A673 (cell line): ENCODE measurements around the gene PHF12. TPM values are rescaled to one million over a fixed set of nuclear protein-coding genes. Genes with fewer than 3 reads are reported as not detected.
A peak's percentile ranks its signal among the peaks of the same experiment; 100 is the strongest.

Source experiments
- BruUV-seq: library from RNA; stranded (reverse); fragments of 400-500 nt; replicated peaks from 2 replicates; lab custom pipeline; 2021; lab: Mats Ljungman, UMichigan
- CTCF ChIA-PET: fragments of 300-600 bp; sonication (Branson Sonifier 250); formaldehyde crosslinking; loops from one replicate; lab custom pipeline; 2022; ENCODE audit warnings: antibody characterized with exemption; lab: Charles Lee
- POLR2A ChIA-PET: fragments of 300-600 bp; sonication (Branson Sonifier 250); formaldehyde crosslinking; loops from one replicate; lab custom pipeline; 2022; ENCODE audit warnings: antibody characterized with exemption; ENCODE audit not compliant: low non-redundant PET; lab: Charles Lee
- DNase-seq: peaks from one replicate; pipeline ENCODE4 v3.0.0-alpha.2; 2015; ENCODE audit warnings: low spot score
- H3K27ac ChIP-seq: fragments of 200-600 bp; sonication (generic); 2 replicates; pipeline ENCODE4 v1.5.1; 2016; ENCODE audit warnings: mixed run types, low read depth, mild to moderate bottlenecking, mixed read lengths, antibody characterized with exemption, low read length; ENCODE audit not compliant: poor library complexity, severe bottlenecking
- H3K27me3 ChIP-seq: fragments of 200-600 bp; sonication (generic); replicated peaks from 2 replicates; pipeline ENCODE4 v1.6.1; 2017; ENCODE audit warnings: mixed run types, low read depth, mild to moderate bottlenecking, mixed read lengths, antibody characterized with exemption, low read length; ENCODE audit not compliant: insufficient read depth, poor library complexity
- H3K36me3 ChIP-seq: fragments of 200-600 bp; sonication (generic); 2 replicates; pipeline ENCODE4 v1.6.1; 2016; ENCODE audit warnings: mixed run types, mild to moderate bottlenecking, mixed read lengths, antibody characterized with exemption, low read length; ENCODE audit not compliant: insufficient read depth, poor library complexity, severe bottlenecking
- H3K4me1 ChIP-seq: fragments of 200-600 bp; sonication (generic); 2 replicates; pipeline ENCODE4 v1.6.1; 2017; ENCODE audit warnings: mixed run types, mild to moderate bottlenecking, mixed read lengths, antibody characterized with exemption, low read length; ENCODE audit not compliant: insufficient read depth, poor library complexity, severe bottlenecking
- H3K4me3 ChIP-seq: fragments of 200-600 bp; sonication (generic); 2 replicates; pipeline ENCODE4 v1.5.1; 2016; ENCODE audit warnings: low read depth, mixed run types, mild to moderate bottlenecking, mixed read lengths, low read length; ENCODE audit not compliant: poor library complexity, severe bottlenecking
- H3K9me3 ChIP-seq: fragments of 200-600 bp; sonication (generic); 2 replicates; pipeline ENCODE4 v1.6.1; 2016; ENCODE audit warnings: mixed run types, low read depth, mild to moderate bottlenecking, mixed read lengths, antibody characterized with exemption, low read length; ENCODE audit not compliant: poor library complexity, severe bottlenecking
- EZH2 ChIP-seq: fragments of 200-600 bp; sonication (generic); IDR thresholded peaks from 2 replicates; pipeline ENCODE4 v1.6.1; 2017; ENCODE audit warnings: borderline replicate concordance, low read depth, mild to moderate bottlenecking, mixed read lengths, antibody characterized with exemption, low read length; ENCODE audit not compliant: poor library complexity, severe bottlenecking
- intact Hi-C: fragments of 100-400 bp; cut with micrococcal nuclease; formaldehyde crosslinking; loops from one replicate; pipeline ENCODE4 v1.10.0; 2022; ENCODE audit not compliant: unreplicated experiment
- total RNA-seq: library from RNA; stranded (reverse); gene quantifications from 2 replicates; pipeline ENCODE4 v1.2.3, GENCODE V29; 2021
- TF ChIP-seq, protein P1 (sequence below): fragments of 300-800, 200-600 bp; sonication (generic); conservative IDR thresholded peaks from 2 replicates; pipeline ENCODE4 v1.5.1; 2017; ENCODE audit warnings: low read depth, mild to moderate bottlenecking, antibody characterized with exemption, low read length, moderate library complexity, mixed read lengths

PHF12 gene
- total RNA-seq, 1 experiment from 2014 or later: 63.3 TPM

DNA sequence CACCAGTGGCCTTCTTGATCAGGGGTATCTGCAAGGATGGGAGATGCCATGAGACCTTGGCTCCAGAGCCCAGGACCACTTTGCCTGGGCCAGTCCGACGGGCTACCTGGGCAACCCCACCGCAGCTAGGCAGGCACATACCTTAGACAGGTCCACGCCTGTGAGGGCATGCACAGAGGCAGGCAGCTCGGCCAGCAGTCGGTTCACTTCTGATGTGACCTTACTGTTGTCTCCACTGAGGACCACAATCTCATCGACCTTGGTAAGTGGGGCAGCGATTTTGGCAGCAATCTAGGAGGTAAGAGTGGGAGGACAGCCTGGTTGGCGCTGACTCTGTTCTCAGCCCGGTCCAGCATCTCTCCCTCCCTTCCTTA, 70.8 kb downstream of the PHF12 start:
- Histone ChIP-seq H3K9me3 (no peaks in the 10 kb centered on the region), H3K27me3 (no peaks in the 10 kb centered on the region), H3K4me1 (no peaks in the 10 kb centered on the region), H3K4me3 (no peak overlapping the region), H3K27ac (no peak overlapping the region), H3K36me3 (peaks cover 28% of the 10 kb centered on the region)
- CTCF ChIA-PET: no interaction called here
- BruUV-seq: no TSS peak
- intact Hi-C loops: no loop called here
- no peak for DNase-seq
- TF ChIP-seq, protein P1, sequence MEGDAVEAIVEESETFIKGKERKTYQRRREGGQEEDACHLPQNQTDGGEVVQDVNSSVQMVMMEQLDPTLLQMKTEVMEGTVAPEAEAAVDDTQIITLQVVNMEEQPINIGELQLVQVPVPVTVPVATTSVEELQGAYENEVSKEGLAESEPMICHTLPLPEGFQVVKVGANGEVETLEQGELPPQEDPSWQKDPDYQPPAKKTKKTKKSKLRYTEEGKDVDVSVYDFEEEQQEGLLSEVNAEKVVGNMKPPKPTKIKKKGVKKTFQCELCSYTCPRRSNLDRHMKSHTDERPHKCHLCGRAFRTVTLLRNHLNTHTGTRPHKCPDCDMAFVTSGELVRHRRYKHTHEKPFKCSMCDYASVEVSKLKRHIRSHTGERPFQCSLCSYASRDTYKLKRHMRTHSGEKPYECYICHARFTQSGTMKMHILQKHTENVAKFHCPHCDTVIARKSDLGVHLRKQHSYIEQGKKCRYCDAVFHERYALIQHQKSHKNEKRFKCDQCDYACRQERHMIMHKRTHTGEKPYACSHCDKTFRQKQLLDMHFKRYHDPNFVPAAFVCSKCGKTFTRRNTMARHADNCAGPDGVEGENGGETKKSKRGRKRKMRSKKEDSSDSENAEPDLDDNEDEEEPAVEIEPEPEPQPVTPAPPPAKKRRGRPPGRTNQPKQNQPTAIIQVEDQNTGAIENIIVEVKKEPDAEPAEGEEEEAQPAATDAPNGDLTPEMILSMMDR: no peak
- no peak for TF ChIP-seq EZH2
- POLR2A ChIA-PET: no interaction called here

DNA sequence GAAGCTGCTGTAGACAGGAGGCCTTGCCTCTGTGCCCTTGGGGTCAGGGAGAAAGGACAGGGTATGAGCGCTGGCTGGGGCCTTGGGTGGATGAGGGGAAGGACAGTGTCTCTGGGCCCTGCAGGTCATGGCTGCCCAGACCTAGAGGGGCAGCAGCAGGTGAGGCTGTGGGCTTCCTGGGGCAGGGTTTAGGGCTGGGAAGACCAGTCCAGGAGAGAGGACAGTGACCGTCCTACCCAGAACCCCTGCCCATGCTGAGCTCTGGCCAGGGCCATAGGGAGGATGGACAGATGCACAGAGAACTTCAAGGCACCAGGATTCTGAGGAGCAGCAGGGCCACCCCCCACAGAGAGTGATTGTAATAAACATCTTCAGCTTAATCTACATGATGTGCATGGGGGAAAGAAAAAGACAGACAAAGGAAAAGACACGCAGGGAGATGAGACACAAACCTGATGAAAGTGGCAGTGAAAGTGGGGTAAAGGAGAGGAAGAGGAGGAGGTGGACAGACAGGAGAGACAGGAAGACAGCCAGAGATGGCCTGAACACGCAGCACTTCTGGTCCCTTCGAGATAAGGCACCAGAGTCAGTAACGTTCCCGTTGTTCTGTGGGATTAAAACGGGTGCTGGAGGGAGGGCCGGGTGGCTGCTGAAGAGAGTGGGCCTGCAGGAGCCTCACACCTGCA, 71.3 kb downstream of the PHF12 start:
- ChIA-PET POLR2A (no interaction called here), CTCF (interaction anchor here (0.5 to 1.3 kb wide), 2 partner anchors 84 to 116 kb away, joined by 3 to 9 read pairs; no protein-coding TSS in a partner anchor)
- H3K27ac ChIP-seq: no peak overlapping the region
- TF ChIP-seq, protein P1: no peak
- TF ChIP-seq EZH2: no peak
- no peak overlapping the region for H3K4me3 ChIP-seq
- DNase-seq: no peak
- no peaks in the 10 kb centered on the region for H3K9me3 ChIP-seq
- no peaks in the 10 kb centered on the region for H3K4me1 ChIP-seq
- intact Hi-C loops: no loop called here
- peaks cover 28% of the 10 kb centered on the region for H3K36me3 ChIP-seq
- no peaks in the 10 kb centered on the region for H3K27me3 ChIP-seq
- BruUV-seq: no TSS peak

DNA sequence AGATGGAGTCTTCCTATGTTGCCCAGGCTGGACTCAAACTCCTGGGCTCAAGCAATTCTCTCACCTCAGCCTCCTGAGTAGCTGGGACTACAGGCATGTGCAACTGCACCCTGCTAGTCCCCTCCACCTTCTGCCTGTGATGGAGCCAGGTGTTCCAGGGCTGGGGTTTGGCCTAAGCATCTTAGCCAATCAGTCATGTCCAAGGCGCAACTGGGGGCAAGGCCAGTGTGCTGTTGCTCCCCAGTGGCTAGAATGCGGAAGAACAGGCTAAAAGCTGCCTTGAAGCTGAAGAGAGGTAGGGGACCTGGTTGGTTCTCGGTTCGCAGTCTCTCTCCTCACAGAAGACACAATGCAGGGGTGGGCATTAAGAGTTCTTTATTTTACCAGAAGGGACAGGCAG, 72.3 kb downstream of the PHF12 start:
- Histone ChIP-seq H3K4me3 (no peak overlapping the region), H3K4me1 (no peaks in the 10 kb centered on the region), H3K27ac (no peak overlapping the region), H3K27me3 (no peaks in the 10 kb centered on the region), H3K36me3 (peaks cover 28% of the 10 kb centered on the region), H3K9me3 (no peaks in the 10 kb centered on the region)
- no peak for TF ChIP-seq EZH2
- TF ChIP-seq, protein P1: peak; percentile 32
- DNase-seq: peak; percentile 32
- intact Hi-C loops: no loop called here
- ChIA-PET POLR2A (interaction anchor here (0.7 to 0.8 kb wide), 2 partner anchors 88 to 415 kb away, joined by 4 to 7 read pairs; no protein-coding TSS in a partner anchor), CTCF (interaction anchor here (1.2 to 1.3 kb wide), 2 partner anchors 115 to 118 kb away, joined by 3 to 9 read pairs; no protein-coding TSS in a partner anchor)
- no TSS peak for BruUV-seq
